RWPE2 (cell line): Measurements from ENCODE around the gene LAMA3.
A peak's percentile ranks its signal among the peaks of the same experiment; 100 is the strongest.

Experiments used
- ATAC-seq: fragments of 200-7000 bp; cut with Tn5 transposase; 3 replicates; pipeline ENCODE4 v1.9.1; 2021; ENCODE audit warnings: low read depth
- DNase-seq: peaks from one replicate; pipeline ENCODE4 v3.0.0-alpha.2; 2020; ENCODE audit warnings: low spot score
- H3K27ac ChIP-seq: fragments of 450-650 bp; 2 replicates; pipeline ENCODE4 v1.5.1; 2017; ENCODE audit warnings: mild to moderate bottlenecking; ENCODE audit not compliant: poor library complexity, severe bottlenecking
- H3K27me3 ChIP-seq: fragments of 250-450 bp; sonication (Bioruptor Pico); 2 replicates; pipeline ENCODE4 v1.5.1; 2021; ENCODE audit warnings: mild to moderate bottlenecking, moderate library complexity; ENCODE audit not compliant: insufficient read depth, poor library complexity, severe bottlenecking
- H3K36me3 ChIP-seq: fragments of 250-450 bp; sonication (Bioruptor Pico); 2 replicates; pipeline ENCODE4 v1.5.1; 2020; ENCODE audit warnings: low read depth, mild to moderate bottlenecking, moderate library complexity
- H3K4me1 ChIP-seq: fragments of 250-450 bp; sonication (Bioruptor Pico); 2 replicates; pipeline ENCODE4 v1.5.1; 2021; ENCODE audit warnings: mild to moderate bottlenecking, moderate library complexity; ENCODE audit not compliant: insufficient read depth, poor library complexity, severe bottlenecking
- H3K4me3 ChIP-seq: fragments of 250-450 bp; sonication (Bioruptor Pico); 2 replicates; pipeline ENCODE4 v1.5.1; 2021; ENCODE audit warnings: mild to moderate bottlenecking, moderate library complexity; ENCODE audit not compliant: severe bottlenecking
- H3K9me3 ChIP-seq: fragments of 250-450 bp; sonication (Bioruptor Pico); 2 replicates; pipeline ENCODE4 v1.5.1; 2021; ENCODE audit warnings: mild to moderate bottlenecking, moderate library complexity; ENCODE audit not compliant: severe bottlenecking
- TF ChIP-seq, protein P1 (sequence below): fragments of 450-650 bp; IDR thresholded peaks from one replicate; pipeline ENCODE4 v1.5.1; 2017; ENCODE audit warnings: mild to moderate bottlenecking, moderate library complexity; ENCODE audit not compliant: poor library complexity, severe bottlenecking

Gene LAMA3

DNA sequence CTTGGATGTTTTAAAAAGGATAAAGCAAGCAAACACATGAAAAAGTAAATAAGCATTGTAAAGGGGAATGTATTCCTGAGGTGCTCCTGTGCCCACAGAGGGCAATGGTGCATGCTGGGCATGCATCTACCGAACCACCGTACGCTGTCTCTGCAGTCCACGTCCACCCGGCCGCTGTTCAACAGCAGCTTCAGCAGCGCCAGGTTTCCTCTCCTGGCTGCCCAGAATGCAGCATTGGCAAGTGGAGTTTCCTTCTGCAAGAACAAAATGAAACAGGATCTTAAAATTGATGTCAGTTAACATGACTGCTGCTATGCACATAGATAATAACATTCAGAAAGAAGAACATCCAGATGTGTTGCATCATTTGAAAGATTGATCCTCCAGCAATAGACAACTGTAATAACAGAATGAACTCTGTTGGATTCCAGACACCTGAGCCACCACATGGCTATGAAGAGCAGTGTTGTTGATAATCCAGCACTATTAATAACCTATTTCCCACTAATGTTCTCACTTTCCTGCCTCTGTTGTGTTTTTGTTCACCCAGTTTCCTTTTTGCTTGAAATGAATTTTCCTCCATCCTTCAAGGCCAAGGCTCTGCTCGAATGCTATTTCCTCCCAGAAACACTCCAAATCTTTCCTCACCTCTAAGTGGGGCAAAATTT is 40.2 kb upstream of the LAMA3 start:
- Histone ChIP-seq H3K4me3 (no peak overlapping the region), H3K27ac (no peak overlapping the region), H3K27me3 (no peaks in the 10 kb centered on the region), H3K9me3 (no peaks in the 10 kb centered on the region), H3K36me3 (no peaks in the 10 kb centered on the region), H3K4me1 (peaks cover 13% of the 10 kb centered on the region)
- TF ChIP-seq, protein P1, sequence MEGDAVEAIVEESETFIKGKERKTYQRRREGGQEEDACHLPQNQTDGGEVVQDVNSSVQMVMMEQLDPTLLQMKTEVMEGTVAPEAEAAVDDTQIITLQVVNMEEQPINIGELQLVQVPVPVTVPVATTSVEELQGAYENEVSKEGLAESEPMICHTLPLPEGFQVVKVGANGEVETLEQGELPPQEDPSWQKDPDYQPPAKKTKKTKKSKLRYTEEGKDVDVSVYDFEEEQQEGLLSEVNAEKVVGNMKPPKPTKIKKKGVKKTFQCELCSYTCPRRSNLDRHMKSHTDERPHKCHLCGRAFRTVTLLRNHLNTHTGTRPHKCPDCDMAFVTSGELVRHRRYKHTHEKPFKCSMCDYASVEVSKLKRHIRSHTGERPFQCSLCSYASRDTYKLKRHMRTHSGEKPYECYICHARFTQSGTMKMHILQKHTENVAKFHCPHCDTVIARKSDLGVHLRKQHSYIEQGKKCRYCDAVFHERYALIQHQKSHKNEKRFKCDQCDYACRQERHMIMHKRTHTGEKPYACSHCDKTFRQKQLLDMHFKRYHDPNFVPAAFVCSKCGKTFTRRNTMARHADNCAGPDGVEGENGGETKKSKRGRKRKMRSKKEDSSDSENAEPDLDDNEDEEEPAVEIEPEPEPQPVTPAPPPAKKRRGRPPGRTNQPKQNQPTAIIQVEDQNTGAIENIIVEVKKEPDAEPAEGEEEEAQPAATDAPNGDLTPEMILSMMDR: no peak
- DNase-seq: no peak
- no peak for ATAC-seq

DNA sequence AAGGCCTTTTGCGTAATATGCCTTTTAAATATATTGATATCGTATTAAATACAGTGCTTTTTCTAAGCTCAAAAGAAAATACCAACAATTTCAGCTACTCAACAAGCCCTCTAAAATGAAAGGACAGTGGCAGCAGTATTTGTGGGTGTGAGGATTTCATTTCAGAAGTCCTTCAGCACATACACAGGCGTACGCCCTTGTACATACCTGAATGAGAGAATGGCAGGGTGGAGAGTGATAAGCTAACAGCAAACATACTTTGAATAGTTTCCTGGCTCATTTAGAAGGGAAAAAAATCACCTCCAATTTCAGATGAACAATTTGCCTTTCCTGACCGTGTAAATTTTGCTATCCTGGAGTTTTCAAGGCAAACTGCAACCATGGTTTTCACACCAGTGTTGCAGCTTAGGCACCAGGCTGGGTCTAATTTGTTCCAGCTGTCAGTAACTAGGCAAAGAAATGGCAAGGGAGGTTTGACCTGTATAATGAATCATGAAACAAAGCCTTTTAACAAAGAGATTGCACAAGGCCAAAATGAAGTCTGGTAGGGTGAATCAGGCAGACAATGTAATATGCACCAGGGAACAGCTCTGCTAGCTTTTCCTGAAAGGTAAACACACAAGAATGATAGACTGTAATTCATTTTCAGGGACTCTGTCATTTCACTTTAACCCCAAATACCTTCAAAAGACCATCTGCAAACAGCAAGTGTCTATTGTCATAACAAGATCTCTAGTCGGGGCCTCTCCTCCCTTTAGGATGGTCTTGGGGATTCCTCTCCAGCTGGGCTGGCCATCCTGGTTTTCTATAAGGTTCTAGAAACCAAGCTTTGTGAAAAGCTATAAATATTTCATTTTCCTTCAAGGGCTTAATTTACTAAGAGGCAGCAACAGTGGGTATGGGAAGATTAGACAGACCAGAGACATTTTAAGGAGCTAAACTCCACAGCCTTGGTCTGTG is 38.0 kb upstream of the LAMA3 start:
- no peaks in the 10 kb centered on the region for H3K9me3 ChIP-seq

DNA sequence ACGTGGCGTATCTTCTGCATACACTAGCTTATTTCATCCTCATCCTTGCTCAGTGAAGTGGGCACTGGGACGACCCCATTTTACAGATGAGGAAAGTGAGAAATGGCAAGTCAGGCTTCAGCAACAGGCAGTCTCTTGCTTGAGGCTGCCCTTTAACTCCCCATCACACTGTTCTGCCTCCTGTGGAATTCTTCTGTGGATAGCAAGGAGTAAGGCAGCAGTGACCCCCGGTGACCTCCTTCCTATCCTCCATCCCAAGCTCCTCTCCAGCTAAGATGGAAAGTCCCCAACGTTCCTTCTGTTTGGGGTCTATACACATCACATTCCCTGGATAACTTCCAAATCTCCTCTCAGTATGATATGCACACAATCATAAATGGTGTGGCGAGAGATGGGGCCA is 37.0 kb upstream of the LAMA3 start:
- ATAC-seq (no peak), DNase-seq (no peak)
- H3K4me1 ChIP-seq: peaks cover 13% of the 10 kb centered on the region
- no peaks in the 10 kb centered on the region for H3K9me3 ChIP-seq
- H3K27me3 ChIP-seq: no peaks in the 10 kb centered on the region
- H3K36me3 ChIP-seq: no peaks in the 10 kb centered on the region
- TF ChIP-seq, protein P1: no peak
- peak overlapping the region; percentile 56 for H3K27ac ChIP-seq
- no peak overlapping the region for H3K4me3 ChIP-seq

More for the DNA sequence above, 38.0 kb upstream of the LAMA3 start:
- Histone ChIP-seq H3K36me3 (no peaks in the 10 kb centered on the region), H3K27me3 (no peaks in the 10 kb centered on the region), H3K27ac (peak overlapping the region; percentile 56), H3K4me1 (peaks cover 13% of the 10 kb centered on the region), H3K4me3 (no peak overlapping the region)
- DNase-seq: no peak
- ATAC-seq: peak; percentile 99
- TF ChIP-seq, protein P1: no peak

GRCh38 chr18:23658285-23658684 is 31.0 kb upstream of the LAMA3 start:
- Histone ChIP-seq H3K27ac (no peak overlapping the region), H3K27me3 (no peaks in the 10 kb centered on the region), H3K4me1 (peaks cover 4% of the 10 kb centered on the region), H3K4me3 (no peak overlapping the region), H3K9me3 (no peaks in the 10 kb centered on the region), H3K36me3 (no peaks in the 10 kb centered on the region)
- DNase-seq: no peak
- ATAC-seq: peak; percentile 37; the same call in 1 of the 3 replicates
- TF ChIP-seq, protein P1: no peak
